IMR-90 (cell line): ENCODE data around the gene CD300LB. TPM values are rescaled to one million over a fixed set of nuclear protein-coding genes. Genes with fewer than 3 reads are reported as not detected.
"Not testable (repeated sequence)": the region's sequence is repeated elsewhere in the genome, so short reads cannot be mapped to it uniquely, and the experiment has no call there.

Experiments used
- ATAC-seq: fragments of 200-7000 bp; cut with Tn5 transposase; 2 replicates; pipeline ENCODE4 v1.9.1; 2020; ENCODE audit warnings: low read depth, mild to moderate bottlenecking, moderate library complexity
- BruUV-seq: library from RNA; stranded (reverse); fragments of 400-500 nt; replicated peaks from 2 replicates; lab custom pipeline; 2021; lab: Mats Ljungman, UMichigan
- CTCF ChIA-PET: fragments of 300-600 bp; formaldehyde crosslinking; extraction: SDS; loops from one replicate; lab custom pipeline; 2021; ENCODE audit warnings: antibody characterized with exemption; lab: Yijun Ruan, JAX
- POLR2A ChIA-PET: fragments of 300-600 bp; sonication (Branson Sonifier 250); formaldehyde crosslinking; loops from one replicate; lab custom pipeline; 2022; ENCODE audit warnings: antibody characterized with exemption; ENCODE audit not compliant: unreplicated experiment; lab: Charles Lee
- DNase-seq: peaks from one replicate; pipeline ENCODE4 v3.0.0; 2013
- H2AFZ ChIP-seq: replicated peaks from 2 replicates; pipeline ENCODE3; 2013; ENCODE audit warnings: low read length, mild to moderate bottlenecking; ENCODE audit not compliant: poor library complexity
- H2AK5ac ChIP-seq: 2 replicates; pipeline ENCODE4 v1.6.1; 2013; ENCODE audit warnings: low read depth, low read length, inconsistent platforms
- H2AK9ac ChIP-seq: replicated peaks from 2 replicates; pipeline ENCODE3; 2013; ENCODE audit warnings: mild to moderate bottlenecking, low read depth, low read length, moderate library complexity; ENCODE audit not compliant: poor library complexity
- H2BK120ac ChIP-seq: 2 replicates; pipeline ENCODE4 v1.6.1; 2013; ENCODE audit warnings: low read depth, low read length, inconsistent platforms
- H2BK15ac ChIP-seq: 3 replicates; pipeline ENCODE4 v1.6.1; 2013; ENCODE audit warnings: low read depth, low read length, inconsistent platforms
- H2BK20ac ChIP-seq: 2 replicates; pipeline ENCODE4 v1.6.1; 2013; ENCODE audit warnings: low read depth, mild to moderate bottlenecking, inconsistent platforms, low read length, moderate library complexity
- H2BK5ac ChIP-seq: 2 replicates; pipeline ENCODE4 v1.6.1; 2013; ENCODE audit warnings: mild to moderate bottlenecking, low read depth, low read length, inconsistent platforms; ENCODE audit not compliant: poor library complexity, severe bottlenecking
- H3K14ac ChIP-seq: replicated peaks from 2 replicates; pipeline ENCODE4 v1.6.1; 2013; ENCODE audit warnings: low read depth, low read length, inconsistent platforms
- H3K18ac ChIP-seq: 2 replicates; pipeline ENCODE4 v1.6.1; 2013; ENCODE audit warnings: low read depth, low read length, control low read depth
- H3K23ac ChIP-seq: 2 replicates; pipeline ENCODE4 v1.6.1; 2013; ENCODE audit warnings: low read depth, low read length, inconsistent platforms
- H3K27ac ChIP-seq: 2 replicates; pipeline ENCODE4 v1.5.1; 2013; ENCODE audit warnings: mild to moderate bottlenecking, control low read depth, low read length; ENCODE audit not compliant: insufficient read depth
- H3K27me3 ChIP-seq: 2 replicates; pipeline ENCODE4 v1.6.1; 2013; ENCODE audit warnings: low read length; ENCODE audit not compliant: control insufficient read depth, insufficient read depth
- H3K36me3 ChIP-seq: 2 replicates; pipeline ENCODE4 v1.6.1; 2013; ENCODE audit warnings: low read length, mixed read lengths; ENCODE audit not compliant: control insufficient read depth, insufficient read depth
- H3K4ac ChIP-seq: 2 replicates; pipeline ENCODE4 v1.6.1; 2013; ENCODE audit warnings: low read depth, low read length, inconsistent platforms
- H3K4me1 ChIP-seq: 2 replicates; pipeline ENCODE4 v1.6.1; 2013; ENCODE audit warnings: low read length, mixed read lengths; ENCODE audit not compliant: control insufficient read depth, insufficient read depth
- H3K4me2 ChIP-seq: 2 replicates; pipeline ENCODE4 v1.6.1; 2013; ENCODE audit warnings: low read depth, mild to moderate bottlenecking, control low read depth, low read length, moderate library complexity
- H3K4me3 ChIP-seq: 2 replicates; pipeline ENCODE4 v1.5.1; 2013; ENCODE audit warnings: low read depth, mild to moderate bottlenecking, control low read depth, low read length, moderate library complexity; ENCODE audit not compliant: insufficient read depth
- H3K56ac ChIP-seq: 2 replicates; pipeline ENCODE4 v1.6.1; 2013; ENCODE audit warnings: low read length, inconsistent platforms; ENCODE audit not compliant: insufficient read depth; ENCODE audit errors: extremely low read depth
- H3K79me1 ChIP-seq, 2 experiments: 2 replicates each; pipeline ENCODE4 v1.6.1; 2013; ENCODE audit warnings: low read length in 2 of 2, inconsistent platforms in 1 of 2, low read depth in 1 of 2
- H3K9ac ChIP-seq: 2 replicates; pipeline ENCODE4 v1.6.1; 2013; ENCODE audit warnings: low read depth, low read length, control low read depth
- H3K9me1 ChIP-seq: 2 replicates; pipeline ENCODE4 v1.6.1; 2013; ENCODE audit warnings: low read length, inconsistent platforms; ENCODE audit not compliant: insufficient read depth
- H3K9me3 ChIP-seq: 2 replicates; pipeline ENCODE4 v1.6.1; 2013; ENCODE audit warnings: low read length; ENCODE audit not compliant: control insufficient read depth, insufficient read depth
- H4K20me1 ChIP-seq: 2 replicates; pipeline ENCODE4 v1.6.1; 2013; ENCODE audit warnings: low read length, inconsistent platforms; ENCODE audit not compliant: insufficient read depth
- H4K5ac ChIP-seq: 2 replicates; pipeline ENCODE4 v1.6.1; 2013; ENCODE audit warnings: mild to moderate bottlenecking, low read depth, low read length, control low read depth
- H4K8ac ChIP-seq, 2 experiments: 2 replicates each; pipeline ENCODE4 v1.6.1; 2013; ENCODE audit warnings: low read depth in 2 of 2, low read length in 2 of 2, control low read depth in 1 of 2, inconsistent platforms in 1 of 2
- H4K91ac ChIP-seq: 2 replicates; pipeline ENCODE4 v1.6.1; 2013; ENCODE audit warnings: low read depth, low read length, inconsistent platforms; ENCODE audit not compliant: insufficient read depth
- WGBS, 2 experiments: methylation state at CpG; one replicate each; pipeline versions ENCODE4 v1.1.5 to v1.1.7; 2013; ENCODE audit warnings: missing lambda C conversion rate in 2 of 2; ENCODE audit not compliant: insufficient read length in 1 of 2; ENCODE audit errors: extremely low coverage in 2 of 2; 5-methylcytosine and 5-hydroxymethylcytosine counted together
- dilution Hi-C: fragments of 300-500 bp; cut with HindIII; formaldehyde crosslinking; loops from one replicate; pipeline ENCODE4 v1.14.3; 2018; ENCODE audit warnings: low sequenced_read_pairs; ENCODE audit not compliant: unreplicated experiment
- in situ Hi-C: fragments of 300-500 bp; cut with MboI; formaldehyde crosslinking; loops from 3 replicates; pipeline ENCODE4 v1.14.3; 2019; ENCODE audit warnings: low sequenced_read_pairs, inconsistent platforms, mixed read lengths
- intact Hi-C: fragments of 100-400 bp; cut with micrococcal nuclease; formaldehyde crosslinking; loops from 2 replicates; pipeline ENCODE4 v1.10.0; 2022
- polyA plus RNA-seq, 3 experiments: library from polyadenylated mRNA; depleted of rRNA; stranded (reverse); fragments of >200 nt; gene quantifications; 2 replicates each; pipeline ENCODE4 v1.2.3, GENCODE V29; 2012; ENCODE audit warnings: low replicate concordance in 1 of 3
- total RNA-seq: library from RNA; depleted of rRNA; stranded (reverse); fragments of >200 nt; gene quantifications from 2 replicates; pipeline ENCODE4 v1.2.3, GENCODE V29; 2012

Gene CD300LB
- total and polyA plus RNA-seq, 2 of the 4 experiments (the other 2 are of a cell fraction) = not detected

GRCh38 chr17:74558402-74558801 is 27.1 kb upstream of the CD300LB start:
- H3K23ac ChIP-seq, H3K27me3 ChIP-seq, H3K27ac ChIP-seq, dilution Hi-C loops, BruUV-seq, DNase-seq, H3K9me1 ChIP-seq, H4K8ac ChIP-seq, H3K4ac ChIP-seq, H3K18ac ChIP-seq, POLR2A ChIA-PET, ATAC-seq, H3K4me3 ChIP-seq, CTCF ChIA-PET, H4K20me1 ChIP-seq, intact Hi-C loops, H2BK5ac ChIP-seq, H3K4me2 ChIP-seq, H2AFZ ChIP-seq, H3K56ac ChIP-seq, H2AK5ac ChIP-seq, H2BK15ac ChIP-seq, H2BK120ac ChIP-seq, H3K79me1 ChIP-seq, H3K4me1 ChIP-seq, H3K14ac ChIP-seq, H2AK9ac ChIP-seq, H2BK20ac ChIP-seq, H3K9ac ChIP-seq, H4K91ac ChIP-seq, H3K36me3 ChIP-seq, H4K5ac ChIP-seq, in situ Hi-C loops: not testable (repeated sequence)
- peaks cover 18% of the 10 kb centered on the region for H3K9me3 ChIP-seq
- WGBS, 2 experiments = no CpG with 5 or more reads among the region's 4 CpGs
